ENCODE data around the gene HIPK2.
"Not testable (repeated sequence)": the region's sequence is repeated elsewhere in the genome, so short reads cannot be mapped to it uniquely, and the experiment has no call there.

The HIPK2 gene

GRCh38 chr7:139620676-139621344 lies 157.0 kb downstream of the HIPK2 start:
- no peak for DNase-seq (ENCODE audit: low spot score)

- no peak for DNase-seq (ENCODE audit: low spot score)
Measured at GRCh38 chr7:139619367-139619657, 158.5 kb downstream of the HIPK2 start.

- no peak for DNase-seq (ENCODE audit: low spot score)
Measured at GRCh38 chr7:139618482-139619366, 159.1 kb downstream of the HIPK2 start.

GRCh38 chr7:139617074-139617473 lies 160.7 kb downstream of the HIPK2 start:
- DNase-seq (ENCODE audit: low spot score), result no peak

GRCh38 chr7:139614886-139615285 lies 162.9 kb downstream of the HIPK2 start:
- no peak for DNase-seq (ENCODE audit: low spot score)

- no peak for DNase-seq (ENCODE audit: low spot score)
Measured at GRCh38 chr7:139613971-139614411, 163.8 kb downstream of the HIPK2 start.

GRCh38 chr7:139611556-139611955 lies 166.2 kb downstream of the HIPK2 start:
- DNase-seq (ENCODE audit: low spot score), result not testable (repeated sequence)

- DNase-seq (ENCODE audit: low spot score), result no peak
Measured at GRCh38 chr7:139610595-139610994, 167.2 kb downstream of the HIPK2 start.

- DNase-seq (ENCODE audit: low spot score), result no peak
Measured at GRCh38 chr7:139603896-139604295, 173.9 kb downstream of the HIPK2 start.

GRCh38 chr7:139603282-139603681 lies 174.5 kb downstream of the HIPK2 start:
- no peak for DNase-seq (ENCODE audit: low spot score)

- DNase-seq (ENCODE audit: low spot score), result peak; percentile 16
Measured at GRCh38 chr7:139602143-139602722, 175.6 kb downstream of the HIPK2 start.

GRCh38 chr7:139601176-139601575 lies 176.6 kb downstream of the HIPK2 start:
- DNase-seq (ENCODE audit: low spot score), result no peak

- DNase-seq (ENCODE audit: low spot score), result no peak
Measured at GRCh38 chr7:139600306-139600705, 177.5 kb downstream of the HIPK2 start.

- DNase-seq (ENCODE audit: low spot score), result peak; percentile 39
Measured at GRCh38 chr7:139598642-139599041, 179.2 kb downstream of the HIPK2 start.

- no peak for DNase-seq (ENCODE audit: low spot score)
Measured at GRCh38 chr7:139597028-139597427, 180.8 kb downstream of the HIPK2 start.

GRCh38 chr7:139596626-139597025 lies 181.2 kb downstream of the HIPK2 start:
- no peak for DNase-seq (ENCODE audit: low spot score)

GRCh38 chr7:139595806-139596205 lies 182.0 kb downstream of the HIPK2 start:
- no peak for DNase-seq (ENCODE audit: low spot score)

GRCh38 chr7:139594911-139595476 lies 182.8 kb downstream of the HIPK2 start:
- no peak for DNase-seq (ENCODE audit: low spot score)

GRCh38 chr7:139594090-139594489 lies 183.7 kb downstream of the HIPK2 start:
- no peak for DNase-seq (ENCODE audit: low spot score)

- no peak for DNase-seq (ENCODE audit: low spot score)
Measured at GRCh38 chr7:139592801-139593461, 184.9 kb downstream of the HIPK2 start.

- no peak for DNase-seq (ENCODE audit: low spot score)
Measured at GRCh38 chr7:139591550-139592195, 186.1 kb downstream of the HIPK2 start.

GRCh38 chr7:139589474-139589873 lies 188.3 kb downstream of the HIPK2 start:
- DNase-seq (ENCODE audit: low spot score), result peak; percentile 69

Data from putamen (tissue), 1 donor.